NCI-H146 treated with DMSO at 0.1 percent for 48 hours (cell line): ENCODE results near the gene ADGRG6.

ENCODE experiments used
- DNase-seq: peaks from one replicate; lab custom pipeline; 2025; ENCODE audit not compliant: unreplicated experiment; lab: John Stamatoyannopoulos, UW

ADGRG6 gene

GRCh38 chr6:142290851-142291250 is 11.0 kb upstream of the ADGRG6 start:
- no peak for DNase-seq

DNA sequence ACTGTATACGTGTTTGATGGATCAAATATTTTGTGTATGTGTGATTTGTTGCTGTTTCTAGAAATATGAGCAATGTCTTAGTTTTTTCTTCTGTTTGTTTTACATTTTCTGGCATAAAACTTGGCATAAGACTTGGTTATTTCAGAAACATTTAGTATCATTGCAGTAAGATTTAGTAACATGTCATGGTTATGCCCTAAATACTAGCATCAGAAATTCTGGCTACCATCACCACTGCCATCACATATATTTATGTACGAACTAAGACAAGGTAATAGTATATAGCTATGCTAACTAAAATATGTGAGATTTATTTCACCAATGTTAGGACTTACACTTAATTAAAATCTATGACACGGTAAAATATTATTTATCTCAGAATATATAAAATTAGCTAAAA is 10.3 kb upstream of the ADGRG6 start:
- DNase-seq, result no peak

- DNase-seq, result no peak
Observed at GRCh38 chr6:142292166-142292924, 9.5 kb upstream of the ADGRG6 start.

DNA sequence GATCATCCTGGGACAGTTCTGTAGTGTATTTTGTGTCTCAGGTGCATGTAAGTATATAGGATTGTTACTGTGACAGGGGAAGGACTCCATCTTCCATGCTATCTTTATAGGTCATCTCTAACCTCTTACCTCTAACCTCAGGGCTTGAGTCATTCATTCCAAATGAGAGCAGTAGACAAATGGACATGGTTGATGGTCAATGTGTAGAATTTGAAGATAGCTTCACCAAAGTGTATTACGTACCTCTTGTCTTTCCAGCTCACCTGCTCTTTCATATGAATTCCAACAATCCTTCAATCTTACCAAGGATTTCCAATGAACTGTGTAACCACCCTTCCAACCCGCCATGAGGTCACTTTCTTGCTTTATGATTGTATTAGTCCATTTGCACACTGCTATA is 8.7 kb upstream of the ADGRG6 start:
- DNase-seq, result no peak

- no peak for DNase-seq
Observed at GRCh38 chr6:142294679-142295078, 7.1 kb upstream of the ADGRG6 start.

- no peak for DNase-seq
Observed at GRCh38 chr6:142296975-142297604, 4.7 kb upstream of the ADGRG6 start.

GRCh38 chr6:142297605-142297995 is 4.2 kb upstream of the ADGRG6 start:
- no peak for DNase-seq

GRCh38 chr6:142297996-142298753 is 3.6 kb upstream of the ADGRG6 start:
- DNase-seq, result no peak

- DNase-seq, result no peak
Observed at GRCh38 chr6:142300302-142300701, 1.5 kb upstream of the ADGRG6 start.

DNA sequence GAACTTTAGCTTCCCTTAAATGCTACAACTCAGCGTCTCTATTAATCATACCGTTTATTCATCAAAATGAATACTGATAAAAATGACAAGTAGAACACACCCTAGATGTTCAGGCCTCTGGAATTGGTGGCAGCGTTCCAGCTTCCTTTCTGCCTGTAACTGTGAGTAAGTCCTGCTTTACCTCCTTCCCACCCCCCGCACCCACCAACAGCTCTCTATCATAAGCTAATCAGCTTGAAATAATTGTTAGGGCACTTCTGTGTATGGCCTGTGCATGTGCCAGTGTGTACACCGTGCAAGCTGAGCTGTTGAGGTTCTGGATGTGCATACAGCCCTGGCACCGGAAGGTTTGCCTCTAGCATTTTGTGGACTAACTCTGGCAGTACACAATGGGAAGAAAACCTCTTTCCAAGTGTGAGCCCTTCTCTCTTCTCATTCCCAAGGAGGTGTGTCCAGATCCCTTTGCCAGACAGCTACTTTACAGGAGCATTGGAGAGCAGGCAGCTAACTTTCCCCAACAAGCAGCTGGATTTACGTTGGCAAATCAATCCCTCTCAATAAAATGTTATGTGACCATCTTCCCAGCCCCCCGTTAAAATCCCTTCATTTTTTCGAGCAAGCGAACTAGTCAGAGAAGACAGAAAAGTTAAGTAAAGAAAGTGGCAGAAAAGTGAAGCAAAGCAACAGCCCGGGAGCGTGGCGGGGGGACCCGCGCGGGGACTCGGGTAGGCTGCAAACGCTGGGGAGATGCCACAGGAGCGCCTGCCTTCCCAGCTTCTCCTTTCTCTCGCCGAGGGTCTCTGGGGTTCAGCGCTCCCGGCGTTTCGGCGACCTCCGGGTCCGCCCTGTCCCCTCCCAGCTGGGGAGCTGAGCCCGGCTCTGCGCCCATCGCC is 803 bp upstream of the ADGRG6 start:
- no peak for DNase-seq

- DNase-seq, result no peak
Observed at GRCh38 chr6:142302421-142303175, 791 bp downstream of the ADGRG6 start.

GRCh38 chr6:142303176-142303533 is 1.3 kb downstream of the ADGRG6 start:
- DNase-seq, result no peak

- no peak for DNase-seq
Observed at GRCh38 chr6:142304241-142304640, 2.4 kb downstream of the ADGRG6 start.

DNA sequence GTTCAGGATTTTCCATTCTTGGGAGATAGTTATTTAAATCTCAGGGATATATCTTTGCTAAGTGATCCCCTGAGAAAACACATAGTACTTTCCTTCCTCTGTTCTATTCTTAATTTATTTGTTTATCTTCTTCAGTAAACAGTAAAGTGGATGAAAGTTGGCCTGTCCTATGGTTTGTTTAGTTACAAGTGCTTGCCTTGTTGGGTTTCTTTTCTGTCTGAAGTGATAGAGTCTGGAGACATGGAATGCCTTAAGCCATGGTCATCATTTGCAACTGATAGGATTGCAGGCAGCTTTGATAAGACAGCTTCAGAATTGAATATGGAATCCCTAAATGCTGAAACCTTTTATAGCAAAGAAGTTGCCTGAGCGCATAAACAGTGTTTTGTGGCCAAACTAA is 4.9 kb downstream of the ADGRG6 start:
- DNase-seq, result no peak

DNA sequence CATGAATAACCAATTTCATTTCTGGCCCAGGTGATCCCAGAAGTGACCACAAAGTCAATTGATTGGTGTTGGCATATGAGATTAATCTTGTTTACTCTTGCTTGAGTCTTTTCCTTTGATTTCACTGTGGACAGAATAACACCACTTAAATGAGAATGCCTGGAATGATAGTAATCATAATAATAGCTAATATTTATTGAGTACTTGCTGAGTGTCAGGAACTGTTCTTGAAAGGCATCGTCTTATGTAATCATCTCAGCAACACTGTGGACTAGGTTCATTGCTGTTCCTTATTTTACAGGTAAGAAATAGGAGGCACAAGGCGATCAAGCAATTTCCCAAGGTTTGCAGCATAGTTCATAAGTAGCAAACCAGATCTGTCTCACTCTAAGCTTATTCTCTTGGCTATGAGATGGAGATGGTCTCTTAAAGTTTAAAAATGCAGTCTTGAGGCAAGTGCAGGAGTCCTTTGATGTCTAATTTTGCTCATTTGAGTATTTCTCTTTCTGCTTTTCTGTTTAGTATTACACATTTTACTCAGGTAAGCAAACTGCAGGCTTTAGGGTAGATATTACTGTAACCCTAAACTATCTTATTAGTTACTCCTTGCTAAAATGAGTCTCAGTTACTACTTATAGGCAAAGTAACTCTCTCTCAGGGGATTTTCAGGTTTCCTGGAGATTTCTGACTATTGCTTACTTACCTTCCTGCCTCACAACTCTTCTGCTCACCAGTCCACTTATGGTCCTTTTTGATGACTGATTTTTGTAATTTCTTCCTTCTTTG is 6.3 kb downstream of the ADGRG6 start:
- no peak for DNase-seq

- DNase-seq, result no peak
Observed at GRCh38 chr6:142309426-142309825, 7.6 kb downstream of the ADGRG6 start.

- DNase-seq, result no peak
Observed at GRCh38 chr6:142313284-142313683, 11.5 kb downstream of the ADGRG6 start.

DNA sequence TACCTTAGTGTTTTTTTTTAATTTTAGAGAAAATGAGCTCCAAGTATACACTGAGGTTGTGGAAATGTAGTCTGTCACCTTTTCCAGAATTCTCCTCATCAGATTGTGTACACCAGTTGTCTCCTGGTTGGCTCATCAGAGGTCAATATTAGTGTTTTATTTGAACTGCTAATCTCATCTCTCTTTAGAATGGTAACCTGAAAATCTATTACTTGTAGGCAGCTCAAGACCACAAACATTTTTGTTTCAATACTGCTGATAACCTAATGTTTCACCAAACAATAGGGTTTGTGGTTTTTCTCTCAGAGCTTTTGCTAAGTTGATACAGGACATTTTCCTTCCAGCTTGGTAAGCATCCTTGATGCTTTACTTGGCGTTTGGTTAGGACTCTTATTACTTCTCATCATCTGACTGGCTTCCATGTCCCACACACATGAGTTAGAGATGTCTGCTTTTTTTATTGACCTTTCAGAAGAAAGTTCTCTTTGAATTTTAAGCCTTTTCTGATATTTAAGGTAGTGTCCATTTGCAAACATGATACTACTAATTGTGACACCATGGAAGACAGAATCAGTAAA is 15.1 kb downstream of the ADGRG6 start:
- no peak for DNase-seq

DNA sequence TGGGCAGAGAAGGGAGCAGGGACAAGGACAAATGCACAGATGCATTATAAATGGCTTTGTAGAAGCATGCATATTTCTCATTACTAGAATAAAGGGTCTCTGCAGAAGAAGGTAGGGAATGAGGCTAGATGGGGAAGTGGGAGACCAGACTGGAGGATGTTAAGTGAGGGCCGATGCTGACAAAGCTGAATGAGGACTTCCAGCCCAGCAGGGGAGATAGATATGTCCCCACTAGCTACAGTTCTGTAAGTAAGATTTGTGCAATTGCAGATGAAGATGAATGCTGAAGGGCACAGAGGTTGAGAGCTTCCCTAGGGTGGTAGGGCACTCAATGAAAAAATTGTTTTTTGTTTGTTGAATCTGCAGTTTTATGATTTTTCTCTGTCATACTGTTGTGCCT is 16.9 kb downstream of the ADGRG6 start:
- no peak for DNase-seq
